22Rv1 (cell line): ENCODE measurements around the gene ESYT3.

Source experiments
- CTCF ChIP-seq: fragments of 450-650 bp; IDR thresholded peaks from 2 replicates; pipeline ENCODE4 v1.5.1; 2017; ENCODE audit warnings: mild to moderate bottlenecking
- ZFX ChIP-seq: fragments of 450-650 bp; IDR thresholded peaks from 2 replicates; pipeline ENCODE4 v1.6.1; 2017; ENCODE audit warnings: antibody characterized with exemption, borderline replicate concordance

- TF ChIP-seq CTCF (no peak), ZFX (no peak)
Observed at GRCh38 chr3:138507524-138507923, 73.1 kb downstream of the ESYT3 start.
